Mesendoderm (in vitro differentiated cells): ENCODE measurements around the gene SLC38A8.

Experiments
- DNase-seq: peaks from one replicate; pipeline ENCODE4 v3.0.0; 2013
- H2AK5ac ChIP-seq: 2 replicates; pipeline ENCODE4 v1.6.1; 2013; ENCODE audit warnings: low read length, inconsistent platforms
- H2BK120ac ChIP-seq: 2 replicates; pipeline ENCODE4 v1.6.1; 2013; ENCODE audit warnings: low read depth, mild to moderate bottlenecking, low read length, moderate library complexity, mixed read lengths
- H2BK15ac ChIP-seq: replicated peaks from 2 replicates; pipeline ENCODE4 v1.6.1; 2013; ENCODE audit warnings: low read depth, mild to moderate bottlenecking, moderate library complexity
- H2BK5ac ChIP-seq: 2 replicates; pipeline ENCODE4 v1.6.1; 2013; ENCODE audit warnings: low read length, inconsistent platforms
- H3K18ac ChIP-seq: 2 replicates; pipeline ENCODE4 v1.6.1; 2013; ENCODE audit warnings: mild to moderate bottlenecking, low read length, mixed read lengths
- H3K23ac ChIP-seq: one replicate; pipeline ENCODE4 v1.6.1; 2013; ENCODE audit warnings: low read length
- H3K27ac ChIP-seq: 2 replicates; pipeline ENCODE4 v1.5.1; 2013; ENCODE audit warnings: low read depth, mild to moderate bottlenecking, inconsistent platforms, low read length, moderate library complexity
- H3K27me3 ChIP-seq: 2 replicates; pipeline ENCODE4 v1.6.1; 2013; ENCODE audit warnings: low read length, control low read depth, mild to moderate bottlenecking, inconsistent platforms; ENCODE audit not compliant: insufficient read depth, poor library complexity
- H3K36me3 ChIP-seq: 2 replicates; pipeline ENCODE4 v1.6.1; 2013; ENCODE audit warnings: low read length, inconsistent platforms; ENCODE audit not compliant: control insufficient read depth, insufficient read depth
- H3K4ac ChIP-seq: one replicate; pipeline ENCODE4 v1.6.1; 2013; ENCODE audit warnings: low read depth, mild to moderate bottlenecking, low read length, moderate library complexity
- H3K4me1 ChIP-seq: 2 replicates; pipeline ENCODE4 v1.6.1; 2013; ENCODE audit warnings: low read depth, low read length, inconsistent platforms; ENCODE audit not compliant: control insufficient read depth
- H3K4me2 ChIP-seq: 2 replicates; pipeline ENCODE4 v1.6.1; 2013; ENCODE audit warnings: low read length
- H3K4me3 ChIP-seq: 2 replicates; pipeline ENCODE4 v1.5.1; 2013; ENCODE audit warnings: mild to moderate bottlenecking, low read length
- H3K56ac ChIP-seq: one replicate; pipeline ENCODE4 v1.6.1; 2013; ENCODE audit warnings: low read length
- H3K79me1 ChIP-seq: 2 replicates; pipeline ENCODE4 v1.6.1; 2013; ENCODE audit warnings: low read length, inconsistent platforms
- H3K79me2 ChIP-seq: 2 replicates; pipeline ENCODE4 v1.6.1; 2013; ENCODE audit warnings: mild to moderate bottlenecking, low read length; ENCODE audit not compliant: control insufficient read depth, insufficient read depth
- H3K9ac ChIP-seq: 2 replicates; pipeline ENCODE4 v1.6.1; 2013; ENCODE audit warnings: low read length, inconsistent platforms
- H4K5ac ChIP-seq: one replicate; pipeline ENCODE4 v1.6.1; 2013; ENCODE audit warnings: low read length
- H4K8ac ChIP-seq: one replicate; pipeline ENCODE4 v1.6.1; 2013; ENCODE audit warnings: low read depth, mild to moderate bottlenecking, control low read depth, low read length, moderate library complexity
- WGBS: extraction: QIAGEN DNeasy Blood & Tissue Kit; methylation state at CpG from one replicate; pipeline ENCODE4 v1.1.7; 2013; ENCODE audit warnings: low lambda C conversion rate, missing lambda C conversion rate; ENCODE audit not compliant: insufficient coverage; ENCODE audit errors: extremely low coverage; 5-methylcytosine and 5-hydroxymethylcytosine counted together

The SLC38A8 gene

GRCh38 chr16:84052071-84052622, 9.6 kb upstream of the SLC38A8 start:
- Histone ChIP-seq H3K4me3 (no peak overlapping the region), H3K18ac (no peak overlapping the region), H3K27ac (no peak overlapping the region), H3K56ac (no peak overlapping the region), H3K4me1 (no peaks in the 10 kb centered on the region), H3K4me2 (no peak overlapping the region), H4K5ac (no peak overlapping the region), H2AK5ac (no peak overlapping the region), H3K9ac (no peak overlapping the region), H3K27me3 (no peaks in the 10 kb centered on the region), H3K4ac (no peak overlapping the region), H2BK120ac (no peak overlapping the region), H4K8ac (no peak overlapping the region), H3K36me3 (no peaks in the 10 kb centered on the region), H2BK15ac (no peak overlapping the region), H3K23ac (no peak overlapping the region), H3K79me2 (no peaks in the 10 kb centered on the region), H2BK5ac (no peak overlapping the region), H3K79me1 (no peaks in the 10 kb centered on the region)
- no CpG with 5 or more reads among the region's 27 CpGs for WGBS
- DNase-seq = no peak

- Histone ChIP-seq H3K79me2 (no peaks in the 10 kb centered on the region), H2BK120ac (no peak overlapping the region), H2AK5ac (no peak overlapping the region), H3K79me1 (no peaks in the 10 kb centered on the region), H3K27me3 (no peaks in the 10 kb centered on the region), H3K4me1 (no peaks in the 10 kb centered on the region), H3K18ac (no peak overlapping the region), H3K4me3 (no peak overlapping the region), H3K9ac (no peak overlapping the region), H2BK5ac (no peak overlapping the region), H3K27ac (no peak overlapping the region), H2BK15ac (no peak overlapping the region), H3K36me3 (no peaks in the 10 kb centered on the region), H3K23ac (no peak overlapping the region), H3K4me2 (no peak overlapping the region), H3K4ac (no peak overlapping the region), H4K8ac (no peak overlapping the region), H3K56ac (no peak overlapping the region), H4K5ac (no peak overlapping the region)
- WGBS = no CpG with 5 or more reads among the region's 9 CpGs
- no peak for DNase-seq
Observed at GRCh38 chr16:84050316-84050715, 7.7 kb upstream of the SLC38A8 start.

- Histone ChIP-seq H3K4me2 (no peak overlapping the region), H3K27me3 (no peaks in the 10 kb centered on the region), H4K5ac (no peak overlapping the region), H3K4me3 (no peak overlapping the region), H2BK120ac (no peak overlapping the region), H3K4me1 (no peaks in the 10 kb centered on the region), H2BK15ac (no peak overlapping the region), H3K36me3 (no peaks in the 10 kb centered on the region), H3K79me1 (no peaks in the 10 kb centered on the region), H2AK5ac (no peak overlapping the region), H3K9ac (no peak overlapping the region), H2BK5ac (no peak overlapping the region), H3K18ac (no peak overlapping the region), H3K79me2 (no peaks in the 10 kb centered on the region), H3K23ac (no peak overlapping the region), H3K27ac (no peak overlapping the region), H3K56ac (no peak overlapping the region), H3K4ac (no peak overlapping the region), H4K8ac (no peak overlapping the region)
- no peak for DNase-seq
- WGBS = no CpG with 5 or more reads among the region's 13 CpGs
Observed at GRCh38 chr16:84049403-84050060, 6.9 kb upstream of the SLC38A8 start.

- Histone ChIP-seq H3K79me1 (no peaks in the 10 kb centered on the region), H2BK120ac (no peak overlapping the region), H2AK5ac (no peak overlapping the region), H3K79me2 (no peaks in the 10 kb centered on the region), H3K27ac (no peak overlapping the region), H3K4ac (no peak overlapping the region), H3K23ac (no peak overlapping the region), H3K4me3 (no peak overlapping the region), H3K4me1 (peaks cover 2% of the 10 kb centered on the region), H2BK15ac (no peak overlapping the region), H3K4me2 (no peak overlapping the region), H3K18ac (no peak overlapping the region), H3K36me3 (no peaks in the 10 kb centered on the region), H4K5ac (no peak overlapping the region), H3K27me3 (no peaks in the 10 kb centered on the region), H3K56ac (no peak overlapping the region), H2BK5ac (no peak overlapping the region), H3K9ac (no peak overlapping the region), H4K8ac (no peak overlapping the region)
- no peak for DNase-seq
- WGBS = no CpG with 5 or more reads among the region's 13 CpGs
Observed at GRCh38 chr16:84048871-84049270, 6.3 kb upstream of the SLC38A8 start.

GRCh38 chr16:84048270-84048669, 5.7 kb upstream of the SLC38A8 start:
- Histone ChIP-seq H2BK120ac (no peak overlapping the region), H2AK5ac (no peak overlapping the region), H3K4me3 (no peak overlapping the region), H3K4ac (no peak overlapping the region), H3K23ac (no peak overlapping the region), H3K56ac (no peak overlapping the region), H3K27me3 (no peaks in the 10 kb centered on the region), H3K4me1 (peaks cover 2% of the 10 kb centered on the region), H2BK15ac (no peak overlapping the region), H3K4me2 (no peak overlapping the region), H3K27ac (no peak overlapping the region), H2BK5ac (no peak overlapping the region), H3K79me1 (no peaks in the 10 kb centered on the region), H4K5ac (no peak overlapping the region), H3K79me2 (no peaks in the 10 kb centered on the region), H3K18ac (no peak overlapping the region), H3K36me3 (no peaks in the 10 kb centered on the region), H3K9ac (no peak overlapping the region), H4K8ac (no peak overlapping the region)
- peak; percentile 43 for DNase-seq
- no CpG with 5 or more reads among the region's 7 CpGs for WGBS

- H3K9ac ChIP-seq = no peak overlapping the region
- no peak overlapping the region for H4K8ac ChIP-seq
- DNase-seq = no peak
- no peak overlapping the region for H2BK15ac ChIP-seq
- no peaks in the 10 kb centered on the region for H3K79me2 ChIP-seq
- peaks cover 2% of the 10 kb centered on the region for H3K4me1 ChIP-seq
- H3K23ac ChIP-seq = no peak overlapping the region
- H3K4me2 ChIP-seq = no peak overlapping the region
- no peak overlapping the region for H3K18ac ChIP-seq
- no peaks in the 10 kb centered on the region for H3K79me1 ChIP-seq
- no peaks in the 10 kb centered on the region for H3K36me3 ChIP-seq
- no peak overlapping the region for H2BK120ac ChIP-seq
- no peak overlapping the region for H2AK5ac ChIP-seq
- H3K27ac ChIP-seq = no peak overlapping the region
- WGBS = no CpG with 5 or more reads among the region's 6 CpGs
- no peak overlapping the region for H2BK5ac ChIP-seq
- H3K56ac ChIP-seq = no peak overlapping the region
- H4K5ac ChIP-seq = no peak overlapping the region
- no peak overlapping the region for H3K4me3 ChIP-seq
- no peak overlapping the region for H3K4ac ChIP-seq
- no peaks in the 10 kb centered on the region for H3K27me3 ChIP-seq
Observed at GRCh38 chr16:84047626-84048025, 5.0 kb upstream of the SLC38A8 start.
